ENCODE results near the gene ALPG. TPM values are rescaled to one million over a fixed set of nuclear protein-coding genes. Genes with fewer than 3 reads are reported as not detected.

ALPG gene
- total and polyA plus RNA-seq, 2 of the 4 experiments (the other 2 are of a cell fraction), result not detected

GRCh38 chr2:232439758-232440135 is 33.1 kb downstream of the ALPG start:
- ChIA-PET CTCF (interaction anchor here (0.6 to 1.1 kb wide), 3 partner anchors 29 to 524 kb away, joined by 3 to 4 read pairs (median 3); no protein-coding TSS in a partner anchor), POLR2A (ENCODE audit: unreplicated experiment) (no interaction called here)
- no TSS peak for BruUV-seq (replicated peaks)
- in situ Hi-C loops (cut with MboI; ENCODE audit: low sequenced_read_pairs) (no loop called here), intact Hi-C loops (cut with micrococcal nuclease) (loop anchor here (1.0 to 5.0 kb wide), 6 partner anchors 112 to 587 kb away; no protein-coding TSS in a partner anchor), dilution Hi-C loops (cut with HindIII; ENCODE audit: low sequenced_read_pairs, unreplicated experiment) (no loop called here)
- TF ChIP-seq MXI1 (IDR thresholded peaks at IDR 0.05; ENCODE audit: borderline replicate concordance, low read depth, low read length) (no peak), CEBPB (IDR thresholded peaks at IDR 0.05; ENCODE audit: low read depth, low read length) (no peak), RAD21 (IDR thresholded peaks at IDR 0.05; ENCODE audit: low read length) (no peak), CHD1 (IDR thresholded peaks at IDR 0.05; ENCODE audit: low read depth, low read length) (no peak), MAZ (IDR thresholded peaks at IDR 0.05; ENCODE audit: borderline replicate concordance, low read depth, low read length) (no peak), CTCF (conservative IDR thresholded peaks at IDR 0.05; ENCODE audit: low read depth, low read length) (no peak), POLR2A (IDR thresholded peaks at IDR 0.05; ENCODE audit: low read depth, low read length) (no peak), NFE2L2 (IDR thresholded peaks at IDR 0.05; ENCODE audit: low read depth, low read length) (no peak), RFX5 (IDR thresholded peaks at IDR 0.05; ENCODE audit: low read depth, low read length) (no peak), SMC3 (IDR thresholded peaks at IDR 0.05; ENCODE audit: low read depth, low read length) (no peak), MAFK (IDR thresholded peaks at IDR 0.05; ENCODE audit: low read depth, low read length) (no peak), RCOR1 (IDR thresholded peaks at IDR 0.05; ENCODE audit: insufficient replicate concordance, low read length) (no peak), FOS (IDR thresholded peaks at IDR 0.05; ENCODE audit: low read depth, low read length) (no peak), BHLHE40 (IDR thresholded peaks at IDR 0.05; ENCODE audit: low read depth, low read length) (no peak), USF2 (IDR thresholded peaks at IDR 0.05; ENCODE audit: low read depth, low read length) (no peak)
- TF ChIP-seq, protein P1, sequence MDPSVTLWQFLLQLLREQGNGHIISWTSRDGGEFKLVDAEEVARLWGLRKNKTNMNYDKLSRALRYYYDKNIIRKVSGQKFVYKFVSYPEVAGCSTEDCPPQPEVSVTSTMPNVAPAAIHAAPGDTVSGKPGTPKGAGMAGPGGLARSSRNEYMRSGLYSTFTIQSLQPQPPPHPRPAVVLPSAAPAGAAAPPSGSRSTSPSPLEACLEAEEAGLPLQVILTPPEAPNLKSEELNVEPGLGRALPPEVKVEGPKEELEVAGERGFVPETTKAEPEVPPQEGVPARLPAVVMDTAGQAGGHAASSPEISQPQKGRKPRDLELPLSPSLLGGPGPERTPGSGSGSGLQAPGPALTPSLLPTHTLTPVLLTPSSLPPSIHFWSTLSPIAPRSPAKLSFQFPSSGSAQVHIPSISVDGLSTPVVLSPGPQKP (IDR thresholded peaks at IDR 0.05; ENCODE audit: borderline replicate concordance, low read depth, low read length), result no peak
- ATAC-seq (ENCODE audit: low read depth), result no peak
- no peaks in the 10 kb centered on the region for H3K9me3 ChIP-seq (ENCODE audit: control insufficient read depth, insufficient read depth, low read length)
- H3K23ac ChIP-seq (ENCODE audit: low read depth, low read length), result no peak overlapping the region
- H3K56ac ChIP-seq (ENCODE audit: extremely low read depth, insufficient read depth, low read length), result no peak overlapping the region
- H3K9me1 ChIP-seq (ENCODE audit: insufficient read depth, low read length), result no peaks in the 10 kb centered on the region
- DNase-seq, result no peak
- no peaks in the 10 kb centered on the region for H4K20me1 ChIP-seq (ENCODE audit: insufficient read depth, low read length)
- H3K27me3 ChIP-seq (ENCODE audit: control insufficient read depth, insufficient read depth, low read length), result peaks cover 22% of the 10 kb centered on the region
- 20% methylated on average over 1 of the region's 5 CpGs; no CpG with 5 or more reads in 1 of the 2 experiments for WGBS, 2 experiments (ENCODE audit: extremely low coverage in 2 of 2, insufficient read length in 1 of 2)
- no peak overlapping the region for H3K18ac ChIP-seq (ENCODE audit: low read depth, low read length)
- no peaks in the 10 kb centered on the region for H3K4me1 ChIP-seq (ENCODE audit: control insufficient read depth, insufficient read depth, low read length)
- no peak overlapping the region for H3K9ac ChIP-seq (ENCODE audit: low read depth, low read length)
- H4K8ac ChIP-seq (ENCODE audit: low read depth in 2 of 2, low read length in 2 of 2), result no peak overlapping the region
- H4K91ac ChIP-seq (ENCODE audit: insufficient read depth, low read depth, low read length), result no peak overlapping the region
- H3K14ac ChIP-seq (replicated peaks; ENCODE audit: low read depth, low read length), result no peak overlapping the region
- H3K27ac ChIP-seq (ENCODE audit: insufficient read depth, low read length), result no peak overlapping the region
- H3K79me1 ChIP-seq (ENCODE audit: low read depth in 1 of 2, low read length in 2 of 2), result no peaks in the 10 kb centered on the region
- no peak overlapping the region for H2BK15ac ChIP-seq (ENCODE audit: low read depth, low read length)
- no peak overlapping the region for H2BK5ac ChIP-seq (ENCODE audit: low read depth, low read length, poor library complexity, severe bottlenecking)
- H2AK5ac ChIP-seq (ENCODE audit: low read depth, low read length), result no peak overlapping the region
- no peak overlapping the region for H2AK9ac ChIP-seq (replicated peaks; ENCODE audit: low read depth, low read length, poor library complexity)
- H3K36me3 ChIP-seq (ENCODE audit: control insufficient read depth, insufficient read depth, low read length), result no peaks in the 10 kb centered on the region
- H3K4me2 ChIP-seq (ENCODE audit: low read depth, low read length), result no peak overlapping the region
- no peak overlapping the region for H2BK20ac ChIP-seq (ENCODE audit: low read depth, low read length)
- no peak overlapping the region for H2AFZ ChIP-seq (replicated peaks; ENCODE audit: low read length, poor library complexity)
- H2BK120ac ChIP-seq (ENCODE audit: low read depth, low read length), result no peak overlapping the region
- no peak overlapping the region for H4K5ac ChIP-seq (ENCODE audit: low read depth, low read length)
- no peak overlapping the region for H3K4ac ChIP-seq (ENCODE audit: low read depth, low read length)
- no peak overlapping the region for H3K4me3 ChIP-seq (ENCODE audit: insufficient read depth, low read depth, low read length)
